Neural progenitor cell (in vitro differentiated cells): Measurements from ENCODE around the gene PSMB9. TPM values are rescaled to one million over a fixed set of nuclear protein-coding genes. Genes with fewer than 3 reads are reported as not detected.

Source experiments
- DNase-seq: peaks from one replicate; pipeline ENCODE4 v3.0.0-alpha.2; 2016; ENCODE audit warnings: low spot score
- H2AFZ ChIP-seq: fragments of 200-600 bp; sonication (generic); replicated peaks from 2 replicates; pipeline ENCODE4 v1.6.1; 2016; ENCODE audit warnings: antibody characterized with exemption
- H3F3A ChIP-seq: fragments of 200-600 bp; sonication (generic); 2 replicates; pipeline ENCODE4 v1.6.1; 2016; ENCODE audit warnings: antibody characterized with exemption, low read depth
- H3K27ac ChIP-seq: fragments of 200-600 bp; sonication (generic); 2 replicates; pipeline ENCODE4 v1.5.1; 2016; ENCODE audit warnings: mild to moderate bottlenecking
- H3K27me3 ChIP-seq: fragments of 200-600 bp; sonication (generic); 2 replicates; pipeline ENCODE4 v1.6.1; 2016; ENCODE audit warnings: mild to moderate bottlenecking, moderate library complexity
- H3K36me3 ChIP-seq: fragments of 200-600 bp; sonication (generic); 2 replicates; pipeline ENCODE4 v1.5.1; 2016
- H3K4me1 ChIP-seq: fragments of 200-600 bp; sonication (generic); 2 replicates; pipeline ENCODE4 v1.6.1; 2016; ENCODE audit warnings: mixed run types
- H3K4me2 ChIP-seq: fragments of 200-600 bp; sonication (generic); 2 replicates; pipeline ENCODE4 v1.6.1; 2016
- H3K4me3 ChIP-seq: fragments of 200-600 bp; sonication (generic); 2 replicates; pipeline ENCODE4 v1.5.1; 2016
- H3K79me2 ChIP-seq: fragments of 200-600 bp; sonication (generic); 2 replicates; pipeline ENCODE4 v1.6.1; 2016; ENCODE audit warnings: low read depth
- H3K9ac ChIP-seq: fragments of 200-600 bp; sonication (generic); 2 replicates; pipeline ENCODE4 v1.6.1; 2016
- H3K9me3 ChIP-seq: fragments of 200-600 bp; sonication (generic); 2 replicates; pipeline ENCODE4 v1.5.1; 2016; ENCODE audit warnings: low read depth
- H4K20me1 ChIP-seq: fragments of 200-600 bp; sonication (generic); 2 replicates; pipeline ENCODE4 v1.6.1; 2016; ENCODE audit warnings: low read depth
- H3K27ac Mint-ChIP-seq: 3 replicates; pipeline ENCODE4 v1.8.0; 2021; ENCODE audit warnings: mixed read lengths
- H3K27me3 Mint-ChIP-seq: 2 replicates; pipeline ENCODE4 v1.8.0; 2022; ENCODE audit warnings: low read depth, mild to moderate bottlenecking, inconsistent platforms, moderate library complexity, mixed read lengths; ENCODE audit not compliant: insufficient read depth
- H3K36me3 Mint-ChIP-seq: 3 replicates; pipeline ENCODE4 v1.8.0; 2021; ENCODE audit warnings: mixed read lengths
- H3K4me1 Mint-ChIP-seq: 3 replicates; pipeline ENCODE4 v1.8.0; 2021; ENCODE audit warnings: mixed read lengths
- H3K4me3 Mint-ChIP-seq: 3 replicates; pipeline ENCODE4 v1.8.0; 2021; ENCODE audit warnings: mild to moderate bottlenecking, moderate library complexity, mixed read lengths
- H3K9me3 Mint-ChIP-seq: 3 replicates; pipeline ENCODE4 v1.8.0; 2020; ENCODE audit warnings: mixed read lengths
- CTCF ChIP-seq: fragments of 200-600 bp; sonication (generic); IDR thresholded peaks from 2 replicates; pipeline ENCODE4 v1.5.1; 2017; ENCODE audit warnings: antibody characterized with exemption, mild to moderate bottlenecking
- EZH2 ChIP-seq: fragments of 200-600 bp; sonication (generic); IDR thresholded peaks from 2 replicates; pipeline ENCODE4 v1.6.1; 2017; ENCODE audit warnings: antibody characterized with exemption, mild to moderate bottlenecking, moderate library complexity
- EZH2phosphoT487 ChIP-seq: fragments of 200-600 bp; sonication (generic); IDR thresholded peaks from 2 replicates; pipeline ENCODE4 v1.6.1; 2017; ENCODE audit warnings: antibody characterized with exemption
- total RNA-seq: library from RNA; depleted of rRNA; stranded (reverse); fragments of >200 nt; gene quantifications from 2 replicates; pipeline ENCODE4 v1.2.3, GENCODE V29; 2015; ENCODE audit warnings: low replicate concordance

The PSMB9 gene
- total RNA-seq, 1 donor from 2014 or later, result not detected

- Histone ChIP-seq H3K27me3 (no peaks in the 10 kb centered on the region), H3K9ac (no peak overlapping the region), H3F3A (peaks cover 16% of the 10 kb centered on the region), H3K4me3 (no peak overlapping the region), H4K20me1 (no peaks in the 10 kb centered on the region), H3K79me2 (peaks cover 17% of the 10 kb centered on the region), H3K36me3 (no peaks in the 10 kb centered on the region), H3K9me3 (no peaks in the 10 kb centered on the region), H3K4me2 (no peak overlapping the region), H3K27ac (no peak overlapping the region), H2AFZ (no peak overlapping the region), H3K4me1 (peaks cover 11% of the 10 kb centered on the region)
- TF ChIP-seq EZH2 (no peak), CTCF (no peak), EZH2phosphoT487 (no peak)
- no peaks in the 10 kb centered on the region for H3K36me3 Mint-ChIP-seq
- H3K27ac Mint-ChIP-seq, result no peak overlapping the region
- H3K9me3 Mint-ChIP-seq, result no peaks in the 10 kb centered on the region
- no peak overlapping the region for H3K4me3 Mint-ChIP-seq
- DNase-seq, result no peak
- H3K27me3 Mint-ChIP-seq, result peaks cover 8% of the 10 kb centered on the region
- H3K4me1 Mint-ChIP-seq, result peaks cover 11% of the 10 kb centered on the region
Measured at GRCh38 chr6:32890831-32891230, 36.8 kb downstream of the PSMB9 start.

- Histone ChIP-seq H3K36me3 (no peaks in the 10 kb centered on the region), H3K9me3 (no peaks in the 10 kb centered on the region), H3K79me2 (peaks cover 42% of the 10 kb centered on the region), H3F3A (peaks cover 16% of the 10 kb centered on the region), H3K4me1 (peaks cover 12% of the 10 kb centered on the region), H3K4me3 (peak overlapping the region; percentile 72), H3K27me3 (no peaks in the 10 kb centered on the region), H4K20me1 (peaks cover 3% of the 10 kb centered on the region), H3K4me2 (peak overlapping the region; percentile 90), H3K27ac (peak overlapping the region; percentile 88), H3K9ac (peak overlapping the region; percentile 53), H2AFZ (peak overlapping the region; percentile 88)
- H3K36me3 Mint-ChIP-seq, result peaks cover 6% of the 10 kb centered on the region
- H3K27me3 Mint-ChIP-seq, result peaks cover 8% of the 10 kb centered on the region
- peak overlapping the region; percentile 97 for H3K27ac Mint-ChIP-seq
- H3K4me1 Mint-ChIP-seq, result peaks cover 18% of the 10 kb centered on the region
- H3K9me3 Mint-ChIP-seq, result no peaks in the 10 kb centered on the region
- DNase-seq, result peak; percentile 94
- peak overlapping the region; percentile 99 for H3K4me3 Mint-ChIP-seq
- TF ChIP-seq CTCF (no peak), EZH2 (peak; percentile 64), EZH2phosphoT487 (peak; percentile 36)
Measured at GRCh38 chr6:32894085-32895005, 40.4 kb downstream of the PSMB9 start.

- Histone ChIP-seq H3K4me3 (peak overlapping the region; percentile 72), H3K36me3 (no peaks in the 10 kb centered on the region), H2AFZ (peak overlapping the region; percentile 88), H3K4me1 (peaks cover 12% of the 10 kb centered on the region), H3K4me2 (peak overlapping the region; percentile 90), H3K27ac (no peak overlapping the region), H3K27me3 (no peaks in the 10 kb centered on the region), H4K20me1 (peaks cover 3% of the 10 kb centered on the region), H3K79me2 (peaks cover 42% of the 10 kb centered on the region), H3K9ac (peak overlapping the region; percentile 53), H3K9me3 (no peaks in the 10 kb centered on the region), H3F3A (peaks cover 16% of the 10 kb centered on the region)
- peak overlapping the region; percentile 86 for H3K27ac Mint-ChIP-seq
- H3K27me3 Mint-ChIP-seq, result peaks cover 8% of the 10 kb centered on the region
- peaks cover 6% of the 10 kb centered on the region for H3K36me3 Mint-ChIP-seq
- no peak for DNase-seq
- H3K4me3 Mint-ChIP-seq, result peak overlapping the region; percentile 99
- H3K4me1 Mint-ChIP-seq, result peaks cover 18% of the 10 kb centered on the region
- H3K9me3 Mint-ChIP-seq, result no peaks in the 10 kb centered on the region
- TF ChIP-seq CTCF (no peak), EZH2phosphoT487 (no peak), EZH2 (no peak)
Measured at GRCh38 chr6:32895006-32895345, 41.0 kb downstream of the PSMB9 start.
